ENCODE data around the gene AADACL2.

The AADACL2 gene

GRCh38 chr3:151806838-151807237, 73.1 kb downstream of the AADACL2 start:
- DNase-seq (ENCODE audit: low spot score) = no peak

Measured in Ammon's horn (tissue), 1 donor.